SU-DHL-6 (cell line): ENCODE data around the gene SNX3.

Source experiments
- H2AFZ ChIP-seq: fragments of 200-600 bp; sonication (generic); 2 replicates; pipeline ENCODE4 v1.6.1; 2014; ENCODE audit warnings: low read depth, mild to moderate bottlenecking, moderate library complexity, mixed read lengths, antibody characterized with exemption, low read length; ENCODE audit not compliant: severe bottlenecking
- H3F3A ChIP-seq: fragments of 200-600 bp; shearing (Covaris generic); 2 replicates; pipeline ENCODE4 v1.6.0; 2016; ENCODE audit warnings: antibody characterized with exemption, mild to moderate bottlenecking; ENCODE audit not compliant: insufficient read depth
- H3K27ac ChIP-seq: fragments of 200-600 bp; sonication (generic); 2 replicates; pipeline ENCODE4 v1.5.1; 2016; ENCODE audit warnings: low read depth, mild to moderate bottlenecking, low read length, moderate library complexity, mixed read lengths
- H3K27me3 ChIP-seq: fragments of 200-600 bp; sonication (generic), shearing (Covaris generic); 2 replicates; pipeline ENCODE4 v1.6.0; 2014; ENCODE audit warnings: mild to moderate bottlenecking, low read length
- H3K36me3 ChIP-seq: fragments of 200-600 bp; sonication (generic); 2 replicates; pipeline ENCODE4 v1.6.1; 2014; ENCODE audit warnings: mild to moderate bottlenecking, low read length, mixed read lengths
- H3K4me2 ChIP-seq: fragments of 300-600, 200-600 bp; shearing (Covaris generic), sonication (generic); 2 replicates; pipeline ENCODE4 v1.6.0; 2014; ENCODE audit warnings: low read length, low read depth, mild to moderate bottlenecking; ENCODE audit not compliant: poor library complexity, severe bottlenecking
- H3K4me3 ChIP-seq: fragments of 200-600 bp; sonication (generic); 2 replicates; pipeline ENCODE4 v1.5.1; 2014; ENCODE audit warnings: antibody characterized with exemption, low read length, mild to moderate bottlenecking, mixed read lengths; ENCODE audit not compliant: insufficient read depth, poor library complexity, severe bottlenecking
- H3K79me2 ChIP-seq: fragments of 200-600 bp; sonication (generic); 2 replicates; pipeline ENCODE4 v1.6.1; 2014; ENCODE audit warnings: mild to moderate bottlenecking, low read length, moderate library complexity; ENCODE audit not compliant: insufficient read depth
- H3K9ac ChIP-seq: fragments of 200-600 bp; sonication (generic); 2 replicates; pipeline ENCODE4 v1.7.0; 2014; ENCODE audit warnings: mild to moderate bottlenecking, low read length
- H3K9me2 ChIP-seq: fragments of 200-600 bp; sonication (generic); replicated peaks from 2 replicates; pipeline ENCODE4 v1.6.1; 2014; ENCODE audit warnings: low read length; ENCODE audit not compliant: insufficient read depth
- H3K9me3 ChIP-seq: fragments of 200-600 bp; sonication (generic); 2 replicates; pipeline ENCODE4 v1.6.1; 2014; ENCODE audit warnings: low read length, mixed read lengths; ENCODE audit not compliant: insufficient read depth
- H4K20me1 ChIP-seq: fragments of 200-600 bp; sonication (generic); 2 replicates; pipeline ENCODE4 v1.6.1; 2014; ENCODE audit warnings: low read depth, mild to moderate bottlenecking, antibody characterized with exemption, low read length, moderate library complexity, mixed read lengths
- EZH2phosphoT487 ChIP-seq: fragments of 200-600 bp; sonication (generic), shearing (Covaris generic); conservative IDR thresholded peaks from 2 replicates; pipeline ENCODE4 v1.6.1; 2018; ENCODE audit warnings: mild to moderate bottlenecking, antibody characterized with exemption, low read length, moderate library complexity, mixed read lengths
- TF ChIP-seq, protein P1 (sequence below): fragments of 200-600 bp; sonication (generic); IDR thresholded peaks from one replicate; pipeline ENCODE4 v1.5.1; 2017; ENCODE audit warnings: antibody characterized with exemption, mild to moderate bottlenecking, low read length, moderate library complexity; ENCODE audit not compliant: insufficient read depth, poor library complexity, severe bottlenecking

SNX3 gene

GRCh38 chr6:108187519-108187918 lies 73.3 kb downstream of the SNX3 start:
- TF ChIP-seq EZH2phosphoT487: no peak
- TF ChIP-seq, protein P1, sequence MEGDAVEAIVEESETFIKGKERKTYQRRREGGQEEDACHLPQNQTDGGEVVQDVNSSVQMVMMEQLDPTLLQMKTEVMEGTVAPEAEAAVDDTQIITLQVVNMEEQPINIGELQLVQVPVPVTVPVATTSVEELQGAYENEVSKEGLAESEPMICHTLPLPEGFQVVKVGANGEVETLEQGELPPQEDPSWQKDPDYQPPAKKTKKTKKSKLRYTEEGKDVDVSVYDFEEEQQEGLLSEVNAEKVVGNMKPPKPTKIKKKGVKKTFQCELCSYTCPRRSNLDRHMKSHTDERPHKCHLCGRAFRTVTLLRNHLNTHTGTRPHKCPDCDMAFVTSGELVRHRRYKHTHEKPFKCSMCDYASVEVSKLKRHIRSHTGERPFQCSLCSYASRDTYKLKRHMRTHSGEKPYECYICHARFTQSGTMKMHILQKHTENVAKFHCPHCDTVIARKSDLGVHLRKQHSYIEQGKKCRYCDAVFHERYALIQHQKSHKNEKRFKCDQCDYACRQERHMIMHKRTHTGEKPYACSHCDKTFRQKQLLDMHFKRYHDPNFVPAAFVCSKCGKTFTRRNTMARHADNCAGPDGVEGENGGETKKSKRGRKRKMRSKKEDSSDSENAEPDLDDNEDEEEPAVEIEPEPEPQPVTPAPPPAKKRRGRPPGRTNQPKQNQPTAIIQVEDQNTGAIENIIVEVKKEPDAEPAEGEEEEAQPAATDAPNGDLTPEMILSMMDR: no peak
- no peak overlapping the region for H3K4me3 ChIP-seq
- no peaks in the 10 kb centered on the region for H4K20me1 ChIP-seq
- no peak overlapping the region for H3K27ac ChIP-seq
- H3K27me3 ChIP-seq: no peaks in the 10 kb centered on the region
- H3F3A ChIP-seq: no peaks in the 10 kb centered on the region
- no peaks in the 10 kb centered on the region for H3K9me2 ChIP-seq
- H3K9me3 ChIP-seq: no peaks in the 10 kb centered on the region
- H2AFZ ChIP-seq: no peak overlapping the region
- no peak overlapping the region for H3K9ac ChIP-seq
- no peak overlapping the region for H3K4me2 ChIP-seq
- no peaks in the 10 kb centered on the region for H3K79me2 ChIP-seq
- H3K36me3 ChIP-seq: no peaks in the 10 kb centered on the region

DNA sequence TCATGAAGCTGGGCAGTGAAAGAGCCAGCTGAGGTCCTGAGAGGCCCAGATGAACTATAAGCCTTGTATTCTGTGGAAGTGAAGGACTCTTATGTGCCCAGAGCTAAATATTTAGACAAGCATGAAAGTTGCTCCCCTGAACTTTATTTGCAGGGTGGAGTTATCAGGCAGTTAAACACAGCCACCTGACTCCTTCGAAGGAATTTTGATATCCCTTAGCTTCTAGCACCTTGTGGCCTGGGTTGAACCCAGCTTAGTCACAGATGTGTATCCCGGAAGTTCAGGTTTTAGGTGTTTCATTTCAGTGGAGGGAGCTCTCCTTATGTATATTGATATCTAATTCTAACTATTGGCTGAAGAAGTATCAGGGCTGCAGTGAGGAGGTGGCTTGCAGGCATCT lies 74.6 kb downstream of the SNX3 start:
- no peaks in the 10 kb centered on the region for H3K36me3 ChIP-seq

GRCh38 chr6:108180776-108181175 lies 80.1 kb downstream of the SNX3 start:
- H3K36me3 ChIP-seq: no peaks in the 10 kb centered on the region
- H3K4me2 ChIP-seq: no peak overlapping the region
- H3K9me2 ChIP-seq: no peaks in the 10 kb centered on the region
- H3K9me3 ChIP-seq: no peaks in the 10 kb centered on the region
- no peaks in the 10 kb centered on the region for H3K79me2 ChIP-seq
- H3F3A ChIP-seq: no peaks in the 10 kb centered on the region
- no peak for TF ChIP-seq EZH2phosphoT487
- TF ChIP-seq, protein P1: no peak
- no peaks in the 10 kb centered on the region for H3K27me3 ChIP-seq
- H2AFZ ChIP-seq: no peak overlapping the region
- no peak overlapping the region for H3K9ac ChIP-seq
- H3K4me3 ChIP-seq: no peak overlapping the region
- no peaks in the 10 kb centered on the region; the same call in 1 of the 2 replicates for H4K20me1 ChIP-seq
- H3K27ac ChIP-seq: no peak overlapping the region

More for the DNA sequence above, 74.6 kb downstream of the SNX3 start:
- H3K9me3 ChIP-seq: no peaks in the 10 kb centered on the region
- no peaks in the 10 kb centered on the region for H3K79me2 ChIP-seq
- no peak overlapping the region for H3K4me3 ChIP-seq
- no peak overlapping the region for H3K4me2 ChIP-seq
- no peaks in the 10 kb centered on the region for H3K27me3 ChIP-seq
- no peak overlapping the region for H2AFZ ChIP-seq
- H4K20me1 ChIP-seq: no peaks in the 10 kb centered on the region
- H3K9ac ChIP-seq: no peak overlapping the region
- H3F3A ChIP-seq: no peaks in the 10 kb centered on the region
- no peak overlapping the region for H3K27ac ChIP-seq
- H3K9me2 ChIP-seq: no peaks in the 10 kb centered on the region
- no peak for TF ChIP-seq EZH2phosphoT487
- TF ChIP-seq, protein P1: no peak

DNA sequence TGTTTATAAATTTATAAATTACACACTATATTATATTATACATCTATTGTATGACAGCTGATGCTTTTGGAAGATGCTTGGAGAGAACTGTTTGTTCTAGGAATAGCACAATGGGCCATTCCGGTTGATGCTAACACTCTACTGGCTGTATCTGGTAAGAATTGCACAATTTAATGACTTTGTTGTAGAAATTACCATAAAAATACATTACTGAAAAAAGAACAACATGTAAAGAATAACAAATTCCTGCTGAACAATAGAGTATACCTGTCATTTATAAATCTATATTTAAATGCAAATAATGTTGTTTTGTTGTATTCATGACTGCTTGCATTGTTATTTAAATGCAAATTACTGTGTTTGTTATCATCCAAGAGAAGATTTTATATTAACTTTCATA lies 80.6 kb downstream of the SNX3 start:
- Histone ChIP-seq H3K27me3 (no peaks in the 10 kb centered on the region), H3K79me2 (no peaks in the 10 kb centered on the region), H3K9me2 (no peaks in the 10 kb centered on the region), H3K4me2 (no peak overlapping the region), H3K4me3 (no peak overlapping the region), H3K9me3 (no peaks in the 10 kb centered on the region), H3K27ac (no peak overlapping the region), H3K36me3 (no peaks in the 10 kb centered on the region), H3K9ac (no peak overlapping the region), H3F3A (no peaks in the 10 kb centered on the region), H4K20me1 (no peaks in the 10 kb centered on the region; the same call in 1 of the 2 replicates), H2AFZ (no peak overlapping the region)
- no peak for TF ChIP-seq EZH2phosphoT487
- TF ChIP-seq, protein P1: no peak
